IPS-18a (cell line): ENCODE results near the gene RFX7.

ENCODE experiments used
- H3K27ac ChIP-seq: one replicate; pipeline ENCODE4 v1.5.1; 2013; ENCODE audit warnings: low read length
- H3K27me3 ChIP-seq: one replicate; pipeline ENCODE4 v1.6.1; 2013; ENCODE audit warnings: mild to moderate bottlenecking, low read length; ENCODE audit not compliant: control insufficient read depth, insufficient read depth
- H3K36me3 ChIP-seq: one replicate; pipeline ENCODE4 v1.6.1; 2013; ENCODE audit warnings: low read depth, low read length; ENCODE audit not compliant: control insufficient read depth
- H3K4me1 ChIP-seq: one replicate; pipeline ENCODE4 v1.6.1; 2013; ENCODE audit warnings: low read depth, low read length; ENCODE audit not compliant: control insufficient read depth
- H3K4me3 ChIP-seq: one replicate; pipeline ENCODE4 v1.5.1; 2013; ENCODE audit warnings: low read length
- H3K9ac ChIP-seq: one replicate; pipeline ENCODE4 v1.6.1; 2013; ENCODE audit warnings: mild to moderate bottlenecking, low read length, moderate library complexity
- H3K9me3 ChIP-seq: one replicate; pipeline ENCODE4 v1.6.1; 2013; ENCODE audit warnings: low read depth, low read length; ENCODE audit not compliant: control insufficient read depth

Gene RFX7

GRCh38 chr15:56098195-56098863 is 145.3 kb downstream of the RFX7 start:
- H3K27ac ChIP-seq = no peak overlapping the region
- no peak overlapping the region for H3K4me3 ChIP-seq
- H3K36me3 ChIP-seq = peaks cover 64% of the 10 kb centered on the region
- H3K27me3 ChIP-seq = no peaks in the 10 kb centered on the region
- H3K9me3 ChIP-seq = no peaks in the 10 kb centered on the region
- no peak overlapping the region for H3K9ac ChIP-seq
- no peaks in the 10 kb centered on the region for H3K4me1 ChIP-seq

- Histone ChIP-seq H3K4me1 (no peaks in the 10 kb centered on the region), H3K4me3 (no peak overlapping the region), H3K27me3 (no peaks in the 10 kb centered on the region), H3K36me3 (peaks cover 58% of the 10 kb centered on the region), H3K9ac (no peak overlapping the region), H3K27ac (no peak overlapping the region), H3K9me3 (no peaks in the 10 kb centered on the region)
These were observed 148.3 kb downstream of the RFX7 start for GRCh38 chr15:56095406-56095805.

- Histone ChIP-seq H3K36me3 (peaks cover 54% of the 10 kb centered on the region), H3K27me3 (no peaks in the 10 kb centered on the region), H3K4me1 (no peaks in the 10 kb centered on the region), H3K9ac (no peak overlapping the region), H3K9me3 (no peaks in the 10 kb centered on the region), H3K4me3 (no peak overlapping the region), H3K27ac (no peak overlapping the region)
These were observed 149.5 kb downstream of the RFX7 start for GRCh38 chr15:56094171-56094570.

GRCh38 chr15:56088389-56088788 is 155.3 kb downstream of the RFX7 start:
- Histone ChIP-seq H3K9ac (no peak overlapping the region), H3K27me3 (no peaks in the 10 kb centered on the region), H3K4me1 (no peaks in the 10 kb centered on the region), H3K27ac (no peak overlapping the region), H3K9me3 (no peaks in the 10 kb centered on the region), H3K36me3 (peaks cover 7% of the 10 kb centered on the region), H3K4me3 (no peak overlapping the region)

DNA sequence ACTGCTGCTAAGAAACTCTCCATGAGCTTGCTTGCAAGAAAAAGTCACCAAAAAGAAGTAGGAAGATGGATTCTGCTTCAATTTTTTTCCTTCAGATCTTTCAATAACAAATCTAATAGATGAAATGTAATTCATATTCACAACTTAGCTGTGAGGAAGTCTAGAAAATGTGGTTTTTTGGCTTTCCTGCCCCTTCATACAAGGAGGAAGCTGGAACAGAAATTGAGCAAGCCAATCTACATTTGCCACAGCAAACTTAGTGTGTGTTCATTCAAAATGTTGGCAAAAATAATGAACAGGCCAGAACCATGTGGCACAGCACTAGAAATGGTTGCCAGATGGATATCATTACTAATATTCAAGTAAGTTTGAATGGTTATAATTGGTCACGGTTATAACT is 157.1 kb downstream of the RFX7 start:
- Histone ChIP-seq H3K27me3 (no peaks in the 10 kb centered on the region), H3K9ac (no peak overlapping the region), H3K4me3 (no peak overlapping the region), H3K27ac (no peak overlapping the region), H3K36me3 (no peaks in the 10 kb centered on the region), H3K4me1 (no peaks in the 10 kb centered on the region), H3K9me3 (no peaks in the 10 kb centered on the region)

GRCh38 chr15:56082263-56082761 is 161.4 kb downstream of the RFX7 start:
- Histone ChIP-seq H3K4me1 (no peaks in the 10 kb centered on the region), H3K9me3 (no peaks in the 10 kb centered on the region), H3K36me3 (no peaks in the 10 kb centered on the region), H3K9ac (no peak overlapping the region), H3K4me3 (no peak overlapping the region), H3K27ac (no peak overlapping the region), H3K27me3 (no peaks in the 10 kb centered on the region)

- H3K9me3 ChIP-seq = no peaks in the 10 kb centered on the region
- no peak overlapping the region for H3K4me3 ChIP-seq
- no peaks in the 10 kb centered on the region for H3K27me3 ChIP-seq
- no peaks in the 10 kb centered on the region for H3K36me3 ChIP-seq
- no peak overlapping the region for H3K9ac ChIP-seq
- no peak overlapping the region for H3K27ac ChIP-seq
- no peaks in the 10 kb centered on the region for H3K4me1 ChIP-seq
These were observed 166.6 kb downstream of the RFX7 start for GRCh38 chr15:56077081-56077480.

DNA sequence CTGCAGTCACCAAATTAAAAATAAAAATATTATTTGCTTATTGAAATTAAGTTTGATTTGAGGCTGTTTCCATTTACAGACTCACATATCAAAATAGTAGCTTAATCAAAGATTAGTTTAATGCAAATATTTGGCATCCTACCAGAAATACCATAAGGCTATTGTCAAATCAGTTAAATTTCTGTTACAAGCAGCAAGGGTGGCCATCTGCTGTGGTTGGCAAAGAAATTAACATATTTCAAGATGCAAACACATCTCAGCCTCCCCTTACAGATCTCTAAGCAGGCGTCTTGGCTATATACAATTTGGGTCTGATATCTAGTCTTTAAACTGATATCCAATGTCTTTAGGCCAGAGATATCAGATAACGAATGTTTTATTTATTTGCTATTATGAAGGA is 167.0 kb downstream of the RFX7 start:
- no peak overlapping the region for H3K9ac ChIP-seq
- no peaks in the 10 kb centered on the region for H3K4me1 ChIP-seq
- H3K36me3 ChIP-seq = no peaks in the 10 kb centered on the region
- no peaks in the 10 kb centered on the region for H3K27me3 ChIP-seq
- no peaks in the 10 kb centered on the region for H3K9me3 ChIP-seq
- no peak overlapping the region for H3K27ac ChIP-seq
- no peak overlapping the region for H3K4me3 ChIP-seq

DNA sequence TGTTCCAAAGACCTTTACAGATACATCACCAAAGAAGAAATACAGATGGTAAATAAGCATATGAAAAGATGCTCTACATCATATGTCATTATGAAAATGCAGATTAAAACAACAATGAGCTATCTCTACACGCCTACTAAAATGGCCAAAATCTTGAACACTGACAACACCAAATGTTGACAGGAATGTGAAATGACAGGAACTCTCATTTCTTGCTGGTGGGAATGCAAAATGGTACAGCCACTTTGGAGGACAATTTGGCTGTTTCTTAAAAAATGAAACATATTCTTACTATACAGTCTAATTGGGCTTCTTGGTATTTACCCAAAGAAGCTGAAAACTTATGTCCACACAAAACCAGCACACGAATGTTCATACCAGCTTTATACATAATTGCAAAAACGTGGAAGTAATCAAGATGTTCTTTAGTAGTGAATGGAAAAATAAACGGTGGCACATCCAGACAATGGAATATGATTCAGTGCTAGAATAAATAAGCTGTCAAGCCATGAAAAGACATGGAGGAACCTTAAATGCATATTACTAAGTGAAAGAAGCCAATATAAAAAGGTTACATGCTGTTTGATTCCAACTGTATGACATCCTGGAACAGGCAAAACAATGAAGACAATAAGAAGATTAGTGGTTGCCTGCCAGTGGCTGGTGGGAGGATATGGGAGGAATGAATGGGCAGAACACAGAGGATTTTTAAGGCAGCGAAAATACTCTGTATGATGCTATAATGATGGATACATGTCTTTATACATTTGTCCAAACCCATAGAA is 169.0 kb downstream of the RFX7 start:
- Histone ChIP-seq H3K4me3 (no peak overlapping the region), H3K27me3 (no peaks in the 10 kb centered on the region), H3K36me3 (no peaks in the 10 kb centered on the region), H3K27ac (no peak overlapping the region), H3K9ac (no peak overlapping the region), H3K4me1 (no peaks in the 10 kb centered on the region), H3K9me3 (no peaks in the 10 kb centered on the region)

- H3K27me3 ChIP-seq = no peaks in the 10 kb centered on the region
- H3K9ac ChIP-seq = no peak overlapping the region
- no peaks in the 10 kb centered on the region for H3K9me3 ChIP-seq
- H3K4me1 ChIP-seq = no peaks in the 10 kb centered on the region
- no peak overlapping the region for H3K4me3 ChIP-seq
- H3K27ac ChIP-seq = no peak overlapping the region
- no peaks in the 10 kb centered on the region for H3K36me3 ChIP-seq
These were observed 179.5 kb downstream of the RFX7 start for GRCh38 chr15:56064152-56064551.

DNA sequence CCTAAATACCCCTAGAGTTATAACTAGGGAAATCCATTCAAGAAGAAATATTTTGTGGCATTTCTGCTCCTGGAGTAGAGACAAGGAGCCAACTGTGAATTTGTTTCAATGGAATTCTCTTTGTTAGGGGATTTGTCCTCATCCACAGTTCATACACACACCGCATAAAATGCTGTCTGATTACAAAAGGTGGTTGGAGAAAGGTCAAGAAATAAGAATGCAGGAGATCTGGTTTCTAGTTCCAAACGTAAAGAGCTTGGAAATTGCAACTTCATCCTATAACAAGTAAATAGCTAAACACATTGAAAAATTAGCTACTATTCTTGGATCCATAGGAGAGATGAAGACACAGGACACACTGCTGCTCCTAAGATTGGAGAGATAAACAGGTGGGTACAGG is 184.0 kb downstream of the RFX7 start:
- Histone ChIP-seq H3K4me1 (no peaks in the 10 kb centered on the region), H3K27ac (no peak overlapping the region), H3K9me3 (no peaks in the 10 kb centered on the region), H3K27me3 (no peaks in the 10 kb centered on the region), H3K4me3 (no peak overlapping the region), H3K9ac (no peak overlapping the region), H3K36me3 (no peaks in the 10 kb centered on the region)

DNA sequence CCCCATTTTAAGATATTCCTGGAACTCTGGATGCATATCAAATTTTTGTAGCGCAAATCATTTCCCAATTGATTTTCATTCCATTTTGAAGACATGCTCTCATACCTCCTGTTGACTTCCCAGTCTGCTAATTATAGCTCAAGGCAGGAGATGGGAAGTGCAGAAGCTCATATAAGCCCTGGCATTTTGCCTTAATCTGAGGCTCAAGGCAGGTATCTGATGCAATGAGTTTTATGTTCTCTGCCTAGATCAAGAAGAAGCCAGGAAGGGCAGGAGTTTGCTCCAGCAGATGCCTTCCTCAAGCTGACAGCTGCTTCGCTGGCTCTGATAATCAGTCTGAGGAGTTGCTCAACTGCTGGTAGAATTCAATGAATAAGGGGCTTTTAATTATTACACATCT is 184.7 kb downstream of the RFX7 start:
- Histone ChIP-seq H3K4me1 (no peaks in the 10 kb centered on the region), H3K4me3 (no peak overlapping the region), H3K27ac (no peak overlapping the region), H3K9me3 (no peaks in the 10 kb centered on the region), H3K9ac (no peak overlapping the region), H3K36me3 (no peaks in the 10 kb centered on the region), H3K27me3 (no peaks in the 10 kb centered on the region)
